AG10803 (cell line): ENCODE data around the gene VWA8.
"Not testable (repeated sequence)": the region's sequence is repeated elsewhere in the genome, so short reads cannot be mapped to it uniquely, and the experiment has no call there.

ENCODE experiments used
- DNase-seq: peaks from one replicate; pipeline ENCODE4 v3.0.0; 2010; ENCODE audit warnings: low read depth
- H3K4me3 ChIP-seq: 2 replicates; pipeline ENCODE4 v1.5.1; 2011; ENCODE audit warnings: mild to moderate bottlenecking, low read length, control low read depth
- CTCF ChIP-seq: conservative IDR thresholded peaks from 2 replicates; pipeline ENCODE4 v1.5.1; 2011; ENCODE audit warnings: mild to moderate bottlenecking, low read length, control low read depth, inconsistent platforms

The VWA8 gene

GRCh38 chr13:41548910-41549309 is 412.0 kb downstream of the VWA8 start:
- no peak for DNase-seq
- no peak overlapping the region for H3K4me3 ChIP-seq
- TF ChIP-seq CTCF, result no peak

DNA sequence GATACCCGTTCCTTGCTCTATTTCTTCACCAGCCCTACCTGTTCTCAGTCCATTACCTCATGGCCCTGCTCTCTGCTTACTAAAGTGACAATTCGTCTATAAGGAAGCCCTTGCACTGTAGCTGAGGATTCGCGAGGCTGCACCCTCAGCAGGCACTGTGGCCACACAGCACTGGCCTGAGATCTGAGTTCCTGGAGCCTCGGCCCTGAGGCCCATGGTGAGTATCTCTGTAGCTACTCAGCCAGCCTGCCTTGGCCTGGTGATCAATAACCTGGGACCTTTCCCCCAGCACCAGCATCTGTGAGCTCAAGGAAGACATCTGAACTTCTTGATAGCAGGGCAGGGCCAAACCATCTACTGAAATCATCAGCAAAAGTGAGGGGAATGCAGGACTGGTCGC is 412.9 kb downstream of the VWA8 start:
- no peak for TF ChIP-seq CTCF
- H3K4me3 ChIP-seq, result no peak overlapping the region
- DNase-seq, result no peak

- DNase-seq, result peak; percentile 40
- no peak overlapping the region for H3K4me3 ChIP-seq
- no peak for TF ChIP-seq CTCF
Measured at GRCh38 chr13:41547251-41548000, 413.5 kb downstream of the VWA8 start.

GRCh38 chr13:41546372-41547190 is 414.3 kb downstream of the VWA8 start:
- TF ChIP-seq CTCF, result no peak
- peak; percentile 83 for DNase-seq
- no peak overlapping the region for H3K4me3 ChIP-seq

DNA sequence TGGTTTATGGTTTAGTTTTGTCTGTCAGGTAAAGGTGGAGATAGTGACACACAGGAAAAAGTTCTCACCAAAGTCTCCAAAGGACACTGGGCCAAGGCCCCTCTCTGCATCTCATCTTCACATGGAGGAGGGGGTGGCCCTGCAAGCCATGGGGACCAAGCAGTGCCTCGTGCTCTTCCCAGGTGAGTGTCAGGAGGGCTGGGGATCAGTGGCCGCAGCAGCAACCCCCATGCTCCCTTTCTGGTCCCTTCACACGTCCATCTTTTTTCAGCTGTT is 415.5 kb downstream of the VWA8 start:
- no peak for TF ChIP-seq CTCF
- H3K4me3 ChIP-seq, result no peak overlapping the region
- DNase-seq, result no peak

DNA sequence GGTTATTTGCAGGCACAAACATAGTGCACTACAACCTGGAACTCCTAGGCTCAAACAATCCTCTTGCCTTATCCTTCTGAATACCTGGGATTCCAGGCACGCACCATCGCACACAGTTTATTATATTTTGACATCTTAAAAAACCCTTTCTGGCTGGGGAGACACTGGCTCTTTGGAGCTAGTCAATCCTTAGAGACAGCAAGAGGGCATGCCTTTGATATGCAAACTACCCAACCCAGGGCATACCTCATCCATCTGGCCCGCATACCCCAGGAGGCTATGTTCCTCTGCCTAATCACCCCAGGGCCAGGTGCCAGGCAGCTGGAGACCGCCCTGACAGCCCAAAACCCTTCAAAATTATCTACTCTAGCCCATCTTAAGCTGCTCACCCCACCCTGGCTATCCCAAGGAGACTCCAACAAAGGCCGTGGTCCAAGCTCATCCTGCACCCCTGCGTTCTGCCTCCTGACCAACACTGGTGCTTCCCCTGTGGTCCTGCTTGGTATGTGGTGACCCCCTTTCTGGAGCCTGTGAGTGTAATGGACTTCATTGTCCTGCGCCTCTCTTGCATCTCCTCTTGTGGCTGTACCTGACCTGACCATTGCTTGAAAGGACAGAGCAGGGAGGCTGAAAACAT is 417.1 kb downstream of the VWA8 start:
- no peak overlapping the region for H3K4me3 ChIP-seq
- DNase-seq, result no peak
- TF ChIP-seq CTCF, result no peak

- not testable (repeated sequence) for DNase-seq, H3K4me3 ChIP-seq
Measured at GRCh38 chr13:41542799-41543198, 418.1 kb downstream of the VWA8 start.
